Fibroblast of villous mesenchyme (primary cell): ENCODE results near the gene SETMAR. TPM values are rescaled to one million over a fixed set of nuclear protein-coding genes. Genes with fewer than 3 reads are reported as not detected.
A peak's percentile ranks its signal among the peaks of the same experiment; 100 is the strongest.

Source experiments
- DNase-seq: peaks from one replicate; pipeline ENCODE4 v3.0.0-alpha.2; 2010; ENCODE audit warnings: low read depth
- H3K4me3 ChIP-seq: 2 replicates; pipeline ENCODE4 v1.5.1; 2011; ENCODE audit warnings: low read depth, mild to moderate bottlenecking, low read length
- total RNA-seq: library from RNA; depleted of rRNA; stranded (reverse); fragments of >200 nt; gene quantifications from 2 replicates; pipeline ENCODE4 v1.2.3, GENCODE V29; 2012
- TF ChIP-seq, protein P1 (sequence below): IDR thresholded peaks from 2 replicates; pipeline ENCODE4 v1.5.1; 2012; ENCODE audit warnings: low read depth, mild to moderate bottlenecking, low read length; ENCODE audit not compliant: insufficient read depth

SETMAR gene
- total RNA-seq, 1 donor: 9.1 TPM

DNA sequence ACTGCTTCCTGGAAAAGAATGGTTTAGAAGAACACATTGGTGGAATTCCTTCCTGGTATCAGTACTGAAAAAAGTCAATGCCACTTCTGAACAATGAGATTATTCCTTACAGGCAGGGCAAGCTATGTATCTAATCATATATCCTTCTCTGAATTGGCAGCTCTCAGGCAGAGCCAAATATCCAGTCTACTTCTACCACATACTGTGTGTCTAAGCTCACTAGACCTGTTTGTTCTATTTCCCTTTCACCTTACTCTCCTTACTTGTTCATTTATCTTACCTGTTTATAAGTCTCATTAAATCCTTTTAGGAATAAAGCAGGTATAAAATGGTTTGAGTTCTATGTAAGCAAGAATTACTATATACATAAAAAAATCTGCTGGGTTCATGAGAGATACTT, 8.3 kb downstream of the SETMAR start:
- TF ChIP-seq, protein P1, sequence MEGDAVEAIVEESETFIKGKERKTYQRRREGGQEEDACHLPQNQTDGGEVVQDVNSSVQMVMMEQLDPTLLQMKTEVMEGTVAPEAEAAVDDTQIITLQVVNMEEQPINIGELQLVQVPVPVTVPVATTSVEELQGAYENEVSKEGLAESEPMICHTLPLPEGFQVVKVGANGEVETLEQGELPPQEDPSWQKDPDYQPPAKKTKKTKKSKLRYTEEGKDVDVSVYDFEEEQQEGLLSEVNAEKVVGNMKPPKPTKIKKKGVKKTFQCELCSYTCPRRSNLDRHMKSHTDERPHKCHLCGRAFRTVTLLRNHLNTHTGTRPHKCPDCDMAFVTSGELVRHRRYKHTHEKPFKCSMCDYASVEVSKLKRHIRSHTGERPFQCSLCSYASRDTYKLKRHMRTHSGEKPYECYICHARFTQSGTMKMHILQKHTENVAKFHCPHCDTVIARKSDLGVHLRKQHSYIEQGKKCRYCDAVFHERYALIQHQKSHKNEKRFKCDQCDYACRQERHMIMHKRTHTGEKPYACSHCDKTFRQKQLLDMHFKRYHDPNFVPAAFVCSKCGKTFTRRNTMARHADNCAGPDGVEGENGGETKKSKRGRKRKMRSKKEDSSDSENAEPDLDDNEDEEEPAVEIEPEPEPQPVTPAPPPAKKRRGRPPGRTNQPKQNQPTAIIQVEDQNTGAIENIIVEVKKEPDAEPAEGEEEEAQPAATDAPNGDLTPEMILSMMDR: no peak
- no peak for DNase-seq
- no peak overlapping the region for H3K4me3 ChIP-seq

DNA sequence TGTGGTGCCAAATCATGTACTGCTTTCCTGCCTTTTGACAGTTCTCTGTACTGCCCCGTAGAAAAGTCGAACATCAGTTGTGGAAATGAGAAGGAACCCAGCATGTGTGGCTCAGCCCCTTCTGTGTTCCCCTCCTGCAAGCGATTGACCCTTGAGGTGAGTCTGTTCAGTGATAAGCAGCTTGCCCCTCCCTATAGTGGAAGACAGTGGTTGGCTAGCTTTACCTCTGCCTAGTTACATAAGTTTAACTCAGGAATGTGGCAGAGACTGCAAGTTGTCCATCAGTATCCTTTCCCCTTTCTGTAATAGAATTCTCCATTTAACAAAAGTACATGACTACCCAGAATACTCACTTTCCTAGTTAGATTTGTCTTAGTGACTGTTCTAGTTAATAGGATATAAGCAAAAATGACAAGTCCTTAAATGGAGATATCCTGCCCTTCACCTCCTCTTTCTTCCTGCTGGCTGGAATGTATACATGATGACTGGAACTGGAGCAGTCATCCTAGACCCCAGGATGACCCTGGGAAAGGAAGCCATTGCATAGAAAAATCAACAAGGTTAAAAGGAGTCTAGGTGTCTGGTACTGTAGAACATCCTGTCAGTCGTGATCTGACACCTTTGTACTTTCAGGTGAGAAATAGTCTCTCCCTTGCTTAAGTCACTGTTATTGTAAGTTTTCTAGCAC, 10.6 kb downstream of the SETMAR start:
- no peak for DNase-seq
- TF ChIP-seq, protein P1: peak; percentile 5

DNA sequence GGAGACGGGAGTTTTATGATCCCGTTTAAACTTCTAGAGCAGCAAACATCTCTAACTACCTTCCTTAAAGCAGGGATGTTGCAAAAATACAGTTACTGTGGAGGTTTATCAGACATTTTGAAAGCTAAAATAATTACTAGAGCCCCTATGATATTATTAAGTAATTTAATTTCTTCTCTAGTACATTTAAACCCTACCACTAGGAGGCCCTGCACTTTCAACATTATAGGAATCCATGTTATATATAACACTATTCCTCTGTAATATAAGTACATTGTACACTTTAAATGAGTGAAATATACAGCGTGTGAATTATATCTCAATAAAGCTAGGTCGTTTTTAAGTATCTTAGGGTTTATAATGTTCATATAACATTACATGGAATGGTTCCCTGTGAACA, 11.5 kb downstream of the SETMAR start:
- TF ChIP-seq, protein P1: peak; percentile 46
- no peak overlapping the region for H3K4me3 ChIP-seq
- no peak for DNase-seq

More for the DNA sequence above, 10.6 kb downstream of the SETMAR start:
- no peak overlapping the region for H3K4me3 ChIP-seq

DNA sequence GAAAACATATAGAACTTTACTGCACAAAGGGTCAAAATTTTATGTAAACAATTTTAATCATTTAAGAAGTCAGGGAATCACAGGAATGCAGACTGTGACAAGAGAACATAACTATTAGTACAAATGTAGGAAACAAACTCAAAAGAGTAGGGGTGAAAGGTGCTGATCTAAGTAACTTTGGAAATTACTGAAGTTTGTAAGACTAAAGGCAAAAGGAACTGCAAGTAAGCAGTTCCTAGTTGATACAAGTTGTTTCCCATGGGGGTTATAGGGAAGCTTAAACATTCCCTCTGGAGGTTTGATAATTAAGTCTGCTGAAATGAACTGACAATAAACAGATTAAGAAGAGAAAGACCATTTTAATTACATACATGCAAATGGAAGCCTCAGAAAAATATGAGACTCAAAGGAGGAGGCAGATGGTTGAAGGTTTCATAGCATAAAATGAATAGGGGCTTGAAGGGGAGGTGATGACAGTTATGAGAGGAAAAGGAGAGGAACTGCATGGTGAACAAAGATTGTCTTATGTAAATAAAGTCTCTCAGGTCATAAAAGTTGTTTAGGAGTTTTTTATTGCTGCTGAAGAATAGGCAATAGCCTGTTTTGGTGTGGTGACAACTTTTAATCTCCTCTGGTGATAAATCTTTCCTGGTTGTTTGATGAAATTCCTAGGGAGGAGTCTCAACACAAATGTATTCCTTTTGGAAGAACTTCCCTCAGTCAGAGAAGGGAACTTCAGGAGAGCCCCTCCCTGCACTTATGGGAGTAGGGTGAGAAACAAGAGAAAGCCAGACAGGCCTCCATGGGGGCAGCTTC, 17.1 kb downstream of the SETMAR start:
- no peak overlapping the region for H3K4me3 ChIP-seq
- peak; percentile 85 for DNase-seq

DNA sequence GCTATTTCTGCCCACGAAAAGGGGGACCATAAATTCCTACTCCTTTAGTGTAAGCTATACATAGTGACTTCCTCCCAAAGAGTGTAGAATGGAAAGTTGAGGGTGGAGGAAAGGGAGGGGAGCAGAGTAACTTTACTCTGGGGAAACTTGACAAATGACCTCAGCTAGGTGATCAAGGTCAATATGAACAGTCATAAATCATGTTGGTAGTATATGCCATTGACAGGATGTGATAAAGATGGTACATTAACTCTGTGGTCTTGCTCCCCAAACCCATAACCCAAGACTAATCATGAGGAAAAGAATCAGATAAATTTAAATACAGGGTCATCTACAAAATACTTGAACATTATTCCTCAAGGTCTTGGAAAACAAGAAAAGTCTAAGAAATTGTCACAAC, 18.6 kb downstream of the SETMAR start:
- no peak overlapping the region for H3K4me3 ChIP-seq
- DNase-seq: no peak
- TF ChIP-seq, protein P1: no peak

More for the DNA sequence above, 17.1 kb downstream of the SETMAR start:
- TF ChIP-seq, protein P1: no peak

DNA sequence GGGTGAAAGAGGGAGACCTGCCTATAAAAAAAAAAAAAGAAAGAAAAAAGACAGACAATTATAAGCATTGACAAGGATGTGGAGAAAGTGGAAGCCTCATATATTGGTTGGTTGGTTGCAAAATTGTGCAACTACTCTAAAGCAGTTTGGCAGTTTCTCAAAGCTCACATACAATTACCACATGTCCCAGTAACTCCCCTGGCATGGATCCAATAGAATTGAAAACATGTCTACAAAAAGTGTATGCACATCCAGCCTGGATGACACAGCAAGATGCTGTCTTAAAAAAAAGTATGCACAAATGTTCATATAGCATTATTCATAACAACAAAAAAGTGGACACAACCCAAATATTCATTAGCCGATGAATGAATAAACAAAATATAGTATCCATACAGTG, 19.5 kb downstream of the SETMAR start:
- peak; percentile 89 for DNase-seq
- H3K4me3 ChIP-seq: no peak overlapping the region
- TF ChIP-seq, protein P1: no peak
